ENCODE measurements around the gene EIF2S3B.

DNA sequence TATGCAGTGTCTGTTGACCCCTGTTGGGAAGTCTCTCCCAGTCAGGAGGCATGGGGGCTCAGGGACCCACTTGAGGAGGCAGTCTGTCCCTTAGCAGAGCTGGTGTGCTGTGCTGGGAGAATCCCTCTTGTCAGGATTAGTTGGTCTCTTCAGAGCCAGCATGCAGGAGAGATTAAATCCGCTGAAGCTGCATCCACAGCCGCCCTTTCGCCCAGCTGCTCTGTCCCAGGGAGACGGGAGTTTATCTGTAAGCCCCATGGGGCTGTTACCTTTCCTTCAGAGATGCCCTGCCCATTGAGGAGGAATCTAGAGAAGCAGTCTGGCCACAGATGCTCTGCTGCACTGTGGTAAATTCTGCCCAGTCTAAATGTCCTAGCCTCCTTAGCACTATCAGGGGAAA, 39.4 kb upstream of the EIF2S3B start:
- TF ChIP-seq, protein P1, sequence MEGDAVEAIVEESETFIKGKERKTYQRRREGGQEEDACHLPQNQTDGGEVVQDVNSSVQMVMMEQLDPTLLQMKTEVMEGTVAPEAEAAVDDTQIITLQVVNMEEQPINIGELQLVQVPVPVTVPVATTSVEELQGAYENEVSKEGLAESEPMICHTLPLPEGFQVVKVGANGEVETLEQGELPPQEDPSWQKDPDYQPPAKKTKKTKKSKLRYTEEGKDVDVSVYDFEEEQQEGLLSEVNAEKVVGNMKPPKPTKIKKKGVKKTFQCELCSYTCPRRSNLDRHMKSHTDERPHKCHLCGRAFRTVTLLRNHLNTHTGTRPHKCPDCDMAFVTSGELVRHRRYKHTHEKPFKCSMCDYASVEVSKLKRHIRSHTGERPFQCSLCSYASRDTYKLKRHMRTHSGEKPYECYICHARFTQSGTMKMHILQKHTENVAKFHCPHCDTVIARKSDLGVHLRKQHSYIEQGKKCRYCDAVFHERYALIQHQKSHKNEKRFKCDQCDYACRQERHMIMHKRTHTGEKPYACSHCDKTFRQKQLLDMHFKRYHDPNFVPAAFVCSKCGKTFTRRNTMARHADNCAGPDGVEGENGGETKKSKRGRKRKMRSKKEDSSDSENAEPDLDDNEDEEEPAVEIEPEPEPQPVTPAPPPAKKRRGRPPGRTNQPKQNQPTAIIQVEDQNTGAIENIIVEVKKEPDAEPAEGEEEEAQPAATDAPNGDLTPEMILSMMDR (conservative IDR thresholded peaks at IDR 0.05) = no peak
- TF ChIP-seq ZFX (IDR thresholded peaks at IDR 0.05) = no peak

Measured in C4-2B (cell line).